ENCODE measurements around the gene EXOC2.

The EXOC2 gene

DNA sequence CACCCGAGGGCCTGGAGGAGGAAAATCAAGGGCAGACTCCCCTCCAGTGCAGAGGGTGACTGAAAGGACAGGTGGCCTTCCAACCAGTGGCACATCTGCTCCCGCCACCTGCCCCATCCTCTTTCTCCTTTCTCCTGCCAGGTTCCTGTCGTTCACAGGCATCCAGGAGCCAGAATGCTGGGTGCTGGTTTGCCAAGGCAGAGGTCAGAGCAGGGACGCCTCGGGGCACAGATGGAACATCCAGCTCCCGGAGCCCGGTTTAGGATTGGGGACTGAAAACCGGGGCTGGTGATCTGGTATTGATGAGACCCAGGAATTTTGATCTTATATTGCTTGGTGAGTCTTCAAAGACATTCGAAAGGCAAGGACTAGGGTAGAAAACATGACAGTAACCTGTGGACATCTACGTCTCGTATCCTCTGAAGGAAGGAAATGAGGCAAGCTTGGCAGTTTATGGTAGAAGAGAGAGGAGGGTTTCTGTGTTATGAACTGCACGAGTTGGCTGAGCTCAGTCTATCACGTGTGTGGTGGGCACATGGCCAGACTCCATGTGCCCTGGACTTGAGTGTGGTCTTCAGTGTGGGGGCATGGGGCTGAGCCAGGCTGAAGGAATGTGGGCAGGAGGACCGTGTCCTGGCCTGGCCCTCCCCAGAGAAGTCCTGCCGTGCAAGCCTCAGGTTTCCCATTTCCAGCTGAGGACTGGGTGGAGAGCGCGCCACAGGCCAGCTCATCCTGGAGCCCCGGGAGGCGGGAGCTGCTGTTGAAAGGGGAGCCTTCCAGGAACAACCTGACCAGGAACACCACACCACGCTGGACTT is 227.2 kb downstream of the EXOC2 start:
- no peaks in the 10 kb centered on the region for H3K27me3 ChIP-seq (ENCODE audit: low read depth, low read length)
- H2AFZ ChIP-seq (ENCODE audit: low read depth, low read length), result no peak overlapping the region
- no peaks in the 10 kb centered on the region for H4K20me1 ChIP-seq (ENCODE audit: insufficient read depth, low read length)
- H3K4me1 ChIP-seq (ENCODE audit: low read length), result peaks cover 30% of the 10 kb centered on the region
- no peaks in the 10 kb centered on the region for H3K36me3 ChIP-seq (replicated peaks; ENCODE audit: low read depth, low read length)
- H3K4me3 ChIP-seq (ENCODE audit: low read length), result no peak overlapping the region
- no peaks in the 10 kb centered on the region for H3K79me2 ChIP-seq (ENCODE audit: low read length)
- TF ChIP-seq, protein P1, sequence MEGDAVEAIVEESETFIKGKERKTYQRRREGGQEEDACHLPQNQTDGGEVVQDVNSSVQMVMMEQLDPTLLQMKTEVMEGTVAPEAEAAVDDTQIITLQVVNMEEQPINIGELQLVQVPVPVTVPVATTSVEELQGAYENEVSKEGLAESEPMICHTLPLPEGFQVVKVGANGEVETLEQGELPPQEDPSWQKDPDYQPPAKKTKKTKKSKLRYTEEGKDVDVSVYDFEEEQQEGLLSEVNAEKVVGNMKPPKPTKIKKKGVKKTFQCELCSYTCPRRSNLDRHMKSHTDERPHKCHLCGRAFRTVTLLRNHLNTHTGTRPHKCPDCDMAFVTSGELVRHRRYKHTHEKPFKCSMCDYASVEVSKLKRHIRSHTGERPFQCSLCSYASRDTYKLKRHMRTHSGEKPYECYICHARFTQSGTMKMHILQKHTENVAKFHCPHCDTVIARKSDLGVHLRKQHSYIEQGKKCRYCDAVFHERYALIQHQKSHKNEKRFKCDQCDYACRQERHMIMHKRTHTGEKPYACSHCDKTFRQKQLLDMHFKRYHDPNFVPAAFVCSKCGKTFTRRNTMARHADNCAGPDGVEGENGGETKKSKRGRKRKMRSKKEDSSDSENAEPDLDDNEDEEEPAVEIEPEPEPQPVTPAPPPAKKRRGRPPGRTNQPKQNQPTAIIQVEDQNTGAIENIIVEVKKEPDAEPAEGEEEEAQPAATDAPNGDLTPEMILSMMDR (IDR thresholded peaks at IDR 0.05; ENCODE audit: low read depth, low read length), result no peak
- no peak for TF ChIP-seq EZH2phosphoT487 (IDR thresholded peaks at IDR 0.05; ENCODE audit: low read depth)
- no peak overlapping the region for H3K9ac ChIP-seq (ENCODE audit: low read length)
- no peak overlapping the region for H3K27ac ChIP-seq (ENCODE audit: low read length)
- no peaks in the 10 kb centered on the region for H3K9me3 ChIP-seq (ENCODE audit: insufficient read depth, low read length)
- no peak overlapping the region for H3K4me2 ChIP-seq (ENCODE audit: low read length)

DNA sequence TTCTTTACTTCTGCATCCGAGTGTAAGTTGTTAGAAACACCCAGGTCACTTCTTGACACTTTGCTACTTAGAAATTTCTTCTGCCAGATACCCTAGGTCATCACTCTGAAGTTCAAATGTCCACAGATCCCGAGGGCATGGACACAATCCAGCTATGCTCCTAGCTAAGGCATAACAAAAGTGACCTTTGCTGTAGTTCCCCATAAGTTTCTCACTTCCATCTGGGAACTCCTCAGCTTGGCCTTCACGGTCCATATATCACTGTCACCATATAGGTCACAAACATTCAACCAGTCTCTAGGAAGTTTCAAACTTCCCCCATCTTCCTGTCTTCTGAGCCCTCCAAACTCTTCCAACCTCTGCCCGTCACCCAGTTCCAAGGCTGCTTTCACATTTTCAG is 236.1 kb downstream of the EXOC2 start:
- peaks cover 10% of the 10 kb centered on the region for H3K4me1 ChIP-seq (ENCODE audit: low read length)
- H3K9me3 ChIP-seq (ENCODE audit: insufficient read depth, low read length), result no peaks in the 10 kb centered on the region
- no peaks in the 10 kb centered on the region for H3K27me3 ChIP-seq (ENCODE audit: low read depth, low read length)
- H3K4me3 ChIP-seq (ENCODE audit: low read length), result no peak overlapping the region
- H3K27ac ChIP-seq (ENCODE audit: low read length), result no peak overlapping the region
- H2AFZ ChIP-seq (ENCODE audit: low read depth, low read length), result no peak overlapping the region
- no peaks in the 10 kb centered on the region for H3K36me3 ChIP-seq (replicated peaks; ENCODE audit: low read depth, low read length)
- H3K9ac ChIP-seq (ENCODE audit: low read length), result no peak overlapping the region
- H3K4me2 ChIP-seq (ENCODE audit: low read length), result no peak overlapping the region
- TF ChIP-seq, protein P1 (IDR thresholded peaks at IDR 0.05; ENCODE audit: low read depth, low read length), result no peak
- no peak for TF ChIP-seq EZH2phosphoT487 (IDR thresholded peaks at IDR 0.05; ENCODE audit: low read depth)
- no peaks in the 10 kb centered on the region for H4K20me1 ChIP-seq (ENCODE audit: insufficient read depth, low read length)
- H3K79me2 ChIP-seq (ENCODE audit: low read length), result no peaks in the 10 kb centered on the region

DNA sequence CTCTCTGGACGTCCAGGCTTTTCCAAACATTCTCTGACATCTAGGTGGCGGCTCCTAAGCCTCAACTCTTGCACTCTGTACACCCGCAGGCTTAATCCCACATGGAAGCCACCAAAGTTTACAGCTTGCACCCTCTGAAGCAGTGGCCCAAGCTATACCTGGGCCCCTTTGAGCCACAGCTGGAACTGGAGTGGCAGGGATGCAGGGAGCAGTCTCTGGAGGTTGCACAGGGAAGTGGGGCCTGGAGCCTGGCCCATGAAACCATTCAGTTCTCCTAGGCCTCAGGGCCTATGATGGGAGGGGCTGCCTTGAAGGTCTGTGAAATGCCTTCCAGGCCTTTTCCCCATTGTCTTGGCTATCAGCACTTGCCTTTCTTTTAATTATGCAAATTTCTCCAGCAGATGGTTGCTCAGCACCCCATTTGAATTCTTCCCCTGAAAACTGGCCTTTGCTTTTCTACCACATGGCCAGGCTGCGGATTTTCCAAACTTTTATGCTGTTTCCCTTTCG is 236.5 kb downstream of the EXOC2 start:
- H3K36me3 ChIP-seq (replicated peaks; ENCODE audit: low read depth, low read length), result no peaks in the 10 kb centered on the region
- no peaks in the 10 kb centered on the region for H3K27me3 ChIP-seq (ENCODE audit: low read depth, low read length)
- no peak for TF ChIP-seq EZH2phosphoT487 (IDR thresholded peaks at IDR 0.05; ENCODE audit: low read depth)
- TF ChIP-seq, protein P1 (IDR thresholded peaks at IDR 0.05; ENCODE audit: low read depth, low read length), result no peak
- H3K4me3 ChIP-seq (ENCODE audit: low read length), result no peak overlapping the region
- peaks cover 10% of the 10 kb centered on the region for H3K4me1 ChIP-seq (ENCODE audit: low read length)
- no peak overlapping the region for H2AFZ ChIP-seq (ENCODE audit: low read depth, low read length)
- H3K79me2 ChIP-seq (ENCODE audit: low read length), result no peaks in the 10 kb centered on the region
- H3K9me3 ChIP-seq (ENCODE audit: insufficient read depth, low read length), result no peaks in the 10 kb centered on the region
- no peak overlapping the region for H3K4me2 ChIP-seq (ENCODE audit: low read length)
- no peak overlapping the region for H3K9ac ChIP-seq (ENCODE audit: low read length)
- H3K27ac ChIP-seq (ENCODE audit: low read length), result no peak overlapping the region
- H4K20me1 ChIP-seq (ENCODE audit: insufficient read depth, low read length), result no peaks in the 10 kb centered on the region

DNA sequence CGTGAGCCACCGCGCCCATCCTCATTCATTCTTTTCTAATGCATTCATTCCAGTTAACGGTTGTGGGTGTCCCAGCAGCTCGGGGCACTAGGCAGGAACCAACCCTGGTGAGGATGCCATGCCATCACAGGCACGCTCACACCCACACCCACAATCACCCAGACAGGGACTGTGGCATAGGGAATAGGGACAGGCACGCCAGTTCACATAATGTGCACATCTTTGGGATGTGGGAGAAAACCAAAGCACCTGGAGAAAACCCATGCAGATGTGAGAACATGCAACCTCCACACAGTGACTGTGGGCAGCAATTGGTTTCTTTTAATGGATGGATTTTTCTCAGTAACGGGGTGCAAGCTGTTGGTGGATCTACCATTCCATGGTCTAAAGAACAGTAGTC is 237.1 kb downstream of the EXOC2 start:
- Histone ChIP-seq H3K9me3 (ENCODE audit: insufficient read depth, low read length) (no peaks in the 10 kb centered on the region), H3K36me3 (replicated peaks; ENCODE audit: low read depth, low read length) (no peaks in the 10 kb centered on the region), H3K4me2 (ENCODE audit: low read length) (no peak overlapping the region), H3K27me3 (ENCODE audit: low read depth, low read length) (no peaks in the 10 kb centered on the region), H3K4me3 (ENCODE audit: low read length) (no peak overlapping the region), H3K27ac (ENCODE audit: low read length) (no peak overlapping the region), H3K79me2 (ENCODE audit: low read length) (no peaks in the 10 kb centered on the region), H4K20me1 (ENCODE audit: insufficient read depth, low read length) (no peaks in the 10 kb centered on the region), H3K4me1 (ENCODE audit: low read length) (peaks cover 10% of the 10 kb centered on the region), H2AFZ (ENCODE audit: low read depth, low read length) (no peak overlapping the region), H3K9ac (ENCODE audit: low read length) (no peak overlapping the region)
- TF ChIP-seq EZH2phosphoT487 (IDR thresholded peaks at IDR 0.05; ENCODE audit: low read depth), result no peak
- TF ChIP-seq, protein P1 (IDR thresholded peaks at IDR 0.05; ENCODE audit: low read depth, low read length), result no peak
